GM19328 (cell line): ENCODE measurements around the gene A4GNT.
"Not testable (repeated sequence)": the region's sequence is repeated elsewhere in the genome, so short reads cannot be mapped to it uniquely, and the experiment has no call there.

Experiments
- ATAC-seq: cut with Tn5 transposase; IDR thresholded peaks from one replicate; pipeline ENCODE4 v1.9.1; 2021; ENCODE audit warnings: mild to moderate bottlenecking, moderate library complexity; ENCODE audit not compliant: unreplicated experiment

A4GNT gene

GRCh38 chr3:138119423-138119766, 12.8 kb downstream of the A4GNT start:
- no peak for ATAC-seq

GRCh38 chr3:138118612-138119422, 13.4 kb downstream of the A4GNT start:
- peak; percentile 69 for ATAC-seq

- ATAC-seq = peak; percentile 61
Observed at GRCh38 chr3:138114988-138115971, 16.9 kb downstream of the A4GNT start, which contains the start of gene DZIP1L. Gene DZIP1L, minus strand, starts transcription at chr3:138115608. Its CDS starts 11,637 bp downstream, at chr3:138103971.

- ATAC-seq = no peak
Observed at GRCh38 chr3:138114431-138114918, 17.7 kb downstream of the A4GNT start.

GRCh38 chr3:138113326-138113725, 18.9 kb downstream of the A4GNT start:
- ATAC-seq = no peak

GRCh38 chr3:138112362-138112761, 19.8 kb downstream of the A4GNT start:
- no peak for ATAC-seq

- no peak for ATAC-seq
Observed at GRCh38 chr3:138105598-138105997, 26.6 kb downstream of the A4GNT start.

- ATAC-seq = no peak
Observed at GRCh38 chr3:138103466-138103865, 28.7 kb downstream of the A4GNT start.

- ATAC-seq = not testable (repeated sequence)
Observed at GRCh38 chr3:138101351-138101940, 30.7 kb downstream of the A4GNT start.

GRCh38 chr3:138099417-138099816, 32.8 kb downstream of the A4GNT start:
- ATAC-seq = no peak

- no peak for ATAC-seq
Observed at GRCh38 chr3:138097192-138098172, 34.7 kb downstream of the A4GNT start.

GRCh38 chr3:138093721-138094120, 38.5 kb downstream of the A4GNT start:
- no peak for ATAC-seq

- ATAC-seq = no peak
Observed at GRCh38 chr3:138092023-138092422, 40.2 kb downstream of the A4GNT start.

GRCh38 chr3:138089091-138089490, 43.1 kb downstream of the A4GNT start:
- no peak for ATAC-seq

- not testable (repeated sequence) for ATAC-seq
Observed at GRCh38 chr3:138085745-138086144, 46.4 kb downstream of the A4GNT start.

- ATAC-seq = no peak
Observed at GRCh38 chr3:138084196-138084595, 48.0 kb downstream of the A4GNT start.

GRCh38 chr3:138082992-138083386, 49.2 kb downstream of the A4GNT start:
- peak; percentile 31 for ATAC-seq

GRCh38 chr3:138082085-138082991, 49.9 kb downstream of the A4GNT start:
- ATAC-seq = peak; percentile 87
